Measurements from ENCODE around the gene KCNC1.

DNA sequence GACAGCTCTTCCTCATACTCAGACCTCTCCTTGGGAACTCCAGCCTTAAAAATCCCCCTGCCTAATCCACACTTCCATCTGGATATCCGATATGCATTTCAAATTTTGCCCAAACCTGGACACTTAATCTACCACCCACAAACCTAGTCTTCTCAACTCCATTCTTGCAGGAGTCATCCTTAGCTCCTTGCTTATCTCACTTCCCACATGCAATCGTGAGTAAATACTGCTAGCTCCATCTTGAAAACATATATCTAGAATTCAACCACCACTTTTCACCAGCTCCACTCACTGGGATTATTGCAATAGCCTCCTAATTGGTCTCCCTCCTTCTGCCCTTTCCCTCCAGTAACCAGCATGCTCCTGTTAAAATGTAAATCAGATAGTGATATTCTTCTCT is 17.8 kb upstream of the KCNC1 start:
- no peak for TF ChIP-seq MAFK (IDR thresholded peaks at IDR 0.05; ENCODE audit: low read length)
- TF ChIP-seq, protein P1, sequence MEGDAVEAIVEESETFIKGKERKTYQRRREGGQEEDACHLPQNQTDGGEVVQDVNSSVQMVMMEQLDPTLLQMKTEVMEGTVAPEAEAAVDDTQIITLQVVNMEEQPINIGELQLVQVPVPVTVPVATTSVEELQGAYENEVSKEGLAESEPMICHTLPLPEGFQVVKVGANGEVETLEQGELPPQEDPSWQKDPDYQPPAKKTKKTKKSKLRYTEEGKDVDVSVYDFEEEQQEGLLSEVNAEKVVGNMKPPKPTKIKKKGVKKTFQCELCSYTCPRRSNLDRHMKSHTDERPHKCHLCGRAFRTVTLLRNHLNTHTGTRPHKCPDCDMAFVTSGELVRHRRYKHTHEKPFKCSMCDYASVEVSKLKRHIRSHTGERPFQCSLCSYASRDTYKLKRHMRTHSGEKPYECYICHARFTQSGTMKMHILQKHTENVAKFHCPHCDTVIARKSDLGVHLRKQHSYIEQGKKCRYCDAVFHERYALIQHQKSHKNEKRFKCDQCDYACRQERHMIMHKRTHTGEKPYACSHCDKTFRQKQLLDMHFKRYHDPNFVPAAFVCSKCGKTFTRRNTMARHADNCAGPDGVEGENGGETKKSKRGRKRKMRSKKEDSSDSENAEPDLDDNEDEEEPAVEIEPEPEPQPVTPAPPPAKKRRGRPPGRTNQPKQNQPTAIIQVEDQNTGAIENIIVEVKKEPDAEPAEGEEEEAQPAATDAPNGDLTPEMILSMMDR (IDR thresholded peaks at IDR 0.05 in 2 of 3, conservative IDR thresholded peaks at IDR 0.05 in 1 of 3; ENCODE audit: insufficient read depth in 2 of 3, low read depth in 1 of 3, low read length in 3 of 3), result no peak

All from K562 (cell line).